Measurements from ENCODE around the gene RTKN2. TPM values are rescaled to one million over a fixed set of nuclear protein-coding genes. Genes with fewer than 3 reads are reported as not detected.

Gene RTKN2
- polyA plus RNA-seq, 1 of the 3 experiments (the other 2 are of a cell fraction), result 1.4 TPM

GRCh38 chr10:62185919-62186692 lies 82.5 kb downstream of the RTKN2 start (continued):
- TF ChIP-seq, protein P1, sequence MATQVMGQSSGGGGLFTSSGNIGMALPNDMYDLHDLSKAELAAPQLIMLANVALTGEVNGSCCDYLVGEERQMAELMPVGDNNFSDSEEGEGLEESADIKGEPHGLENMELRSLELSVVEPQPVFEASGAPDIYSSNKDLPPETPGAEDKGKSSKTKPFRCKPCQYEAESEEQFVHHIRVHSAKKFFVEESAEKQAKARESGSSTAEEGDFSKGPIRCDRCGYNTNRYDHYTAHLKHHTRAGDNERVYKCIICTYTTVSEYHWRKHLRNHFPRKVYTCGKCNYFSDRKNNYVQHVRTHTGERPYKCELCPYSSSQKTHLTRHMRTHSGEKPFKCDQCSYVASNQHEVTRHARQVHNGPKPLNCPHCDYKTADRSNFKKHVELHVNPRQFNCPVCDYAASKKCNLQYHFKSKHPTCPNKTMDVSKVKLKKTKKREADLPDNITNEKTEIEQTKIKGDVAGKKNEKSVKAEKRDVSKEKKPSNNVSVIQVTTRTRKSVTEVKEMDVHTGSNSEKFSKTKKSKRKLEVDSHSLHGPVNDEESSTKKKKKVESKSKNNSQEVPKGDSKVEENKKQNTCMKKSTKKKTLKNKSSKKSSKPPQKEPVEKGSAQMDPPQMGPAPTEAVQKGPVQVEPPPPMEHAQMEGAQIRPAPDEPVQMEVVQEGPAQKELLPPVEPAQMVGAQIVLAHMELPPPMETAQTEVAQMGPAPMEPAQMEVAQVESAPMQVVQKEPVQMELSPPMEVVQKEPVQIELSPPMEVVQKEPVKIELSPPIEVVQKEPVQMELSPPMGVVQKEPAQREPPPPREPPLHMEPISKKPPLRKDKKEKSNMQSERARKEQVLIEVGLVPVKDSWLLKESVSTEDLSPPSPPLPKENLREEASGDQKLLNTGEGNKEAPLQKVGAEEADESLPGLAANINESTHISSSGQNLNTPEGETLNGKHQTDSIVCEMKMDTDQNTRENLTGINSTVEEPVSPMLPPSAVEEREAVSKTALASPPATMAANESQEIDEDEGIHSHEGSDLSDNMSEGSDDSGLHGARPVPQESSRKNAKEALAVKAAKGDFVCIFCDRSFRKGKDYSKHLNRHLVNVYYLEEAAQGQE (IDR thresholded peaks at IDR 0.05; ENCODE audit: low read depth, low read length), result no peak
- TF ChIP-seq FOXM1 (IDR thresholded peaks at IDR 0.05; ENCODE audit: low read depth), result no peak
- TF ChIP-seq JUND (IDR thresholded peaks at IDR 0.05), result no peak
- TF ChIP-seq PBX3 (IDR thresholded peaks at IDR 0.05), result no peak
- TF ChIP-seq, protein P2, sequence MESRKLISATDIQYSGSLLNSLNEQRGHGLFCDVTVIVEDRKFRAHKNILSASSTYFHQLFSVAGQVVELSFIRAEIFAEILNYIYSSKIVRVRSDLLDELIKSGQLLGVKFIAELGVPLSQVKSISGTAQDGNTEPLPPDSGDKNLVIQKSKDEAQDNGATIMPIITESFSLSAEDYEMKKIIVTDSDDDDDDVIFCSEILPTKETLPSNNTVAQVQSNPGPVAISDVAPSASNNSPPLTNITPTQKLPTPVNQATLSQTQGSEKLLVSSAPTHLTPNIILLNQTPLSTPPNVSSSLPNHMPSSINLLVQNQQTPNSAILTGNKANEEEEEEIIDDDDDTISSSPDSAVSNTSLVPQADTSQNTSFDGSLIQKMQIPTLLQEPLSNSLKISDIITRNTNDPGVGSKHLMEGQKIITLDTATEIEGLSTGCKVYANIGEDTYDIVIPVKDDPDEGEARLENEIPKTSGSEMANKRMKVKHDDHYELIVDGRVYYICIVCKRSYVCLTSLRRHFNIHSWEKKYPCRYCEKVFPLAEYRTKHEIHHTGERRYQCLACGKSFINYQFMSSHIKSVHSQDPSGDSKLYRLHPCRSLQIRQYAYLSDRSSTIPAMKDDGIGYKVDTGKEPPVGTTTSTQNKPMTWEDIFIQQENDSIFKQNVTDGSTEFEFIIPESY (IDR thresholded peaks at IDR 0.05; ENCODE audit: borderline replicate concordance, low read depth), result no peak
- no peak for TF ChIP-seq MEF2A (IDR thresholded peaks at IDR 0.05; ENCODE audit: borderline replicate concordance, low read depth)

DNA sequence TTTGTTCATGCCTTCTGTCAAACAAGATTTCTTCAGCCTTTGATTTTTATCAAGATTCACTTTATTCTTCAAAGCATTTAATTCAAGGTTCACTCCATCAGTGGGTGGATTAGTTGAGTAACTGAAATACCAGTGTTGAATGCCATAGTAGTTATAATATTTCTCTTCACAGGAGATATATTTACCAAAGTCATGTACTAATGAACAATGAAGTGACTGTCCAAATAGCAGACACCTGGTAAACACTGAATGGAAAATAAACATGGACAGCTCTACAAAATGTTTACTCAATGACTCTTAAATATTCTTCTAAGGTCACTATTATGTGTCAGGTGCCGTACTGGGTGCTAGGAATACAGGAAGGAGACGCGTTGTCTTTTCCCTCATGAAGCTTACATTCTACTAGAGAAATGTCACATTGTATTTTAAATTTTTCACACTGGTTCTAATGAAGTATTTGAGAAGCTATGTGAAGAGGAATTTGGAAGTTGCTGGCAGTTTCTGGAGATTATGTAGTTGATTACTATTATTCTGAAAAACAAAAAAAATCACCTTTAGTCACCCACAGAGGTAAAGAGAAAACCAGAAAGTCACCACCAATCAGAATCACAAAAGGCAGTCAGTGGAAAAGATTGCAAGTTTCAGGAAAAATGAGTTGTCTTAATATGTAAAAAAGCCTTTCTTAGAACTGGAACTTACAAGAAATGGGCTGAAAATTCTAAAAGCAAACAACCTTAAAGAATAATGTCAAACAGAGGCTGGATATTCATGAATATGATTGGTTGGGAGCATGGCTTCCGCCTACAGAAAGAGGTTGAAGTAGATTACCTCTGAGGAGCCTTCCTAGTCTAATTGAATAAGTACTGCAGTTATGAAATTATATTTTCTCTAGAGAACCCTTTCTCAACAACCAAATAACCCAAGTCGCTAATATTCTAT lies 84.5 kb downstream of the RTKN2 start:
- Histone ChIP-seq H3K9ac (no peak overlapping the region), H3K27ac (ENCODE audit: low read depth in 2 of 2, low read length in 1 of 2) (no peak overlapping the region), H3K9me2 (no peaks in the 10 kb centered on the region), H3F3A (replicated peaks; ENCODE audit: insufficient read depth) (no peaks in the 10 kb centered on the region), H3K36me3 (replicated peaks in 1 of 2; ENCODE audit: control insufficient read depth in 1 of 2, insufficient read depth in 2 of 2, low read length in 1 of 2) (no peaks in the 10 kb centered on the region), H2AFZ (ENCODE audit: low read depth) (no peak overlapping the region; the same call in 1 of the 2 replicates), H4K20me1 (ENCODE audit: insufficient read depth) (no peaks in the 10 kb centered on the region), H3K4me1 (ENCODE audit: control insufficient read depth in 1 of 2, insufficient read depth in 2 of 2, low read depth in 1 of 2, low read length in 1 of 2) (no peaks in the 10 kb centered on the region), H3K79me2 (ENCODE audit: insufficient read depth) (no peaks in the 10 kb centered on the region), H3K9me3 (no peaks in the 10 kb centered on the region), H3K27me3 (ENCODE audit: insufficient read depth) (no peaks in the 10 kb centered on the region), H3K4me3 (ENCODE audit: low read depth in 2 of 2, low read length in 1 of 2) (no peak overlapping the region), H3K4me2 (no peak overlapping the region)
- DNase-seq, result no peak
- ChIA-PET POLR2A (no interaction called here), CTCF (interaction anchor here (1.3 to 1.4 kb wide), 2 partner anchors 61 to 287 kb away, joined by 3 read pairs; no protein-coding TSS in a partner anchor)
- 88% methylated on average over 5 of the region's 5 CpGs for WGBS (ENCODE audit: low lambda C conversion rate)
- TF ChIP-seq NFIC (IDR thresholded peaks at IDR 0.05; ENCODE audit: borderline replicate concordance), result no peak
- TF ChIP-seq TCF12 (IDR thresholded peaks at IDR 0.05), result no peak
- no peak for TF ChIP-seq RAD21 (IDR thresholded peaks at IDR 0.05; ENCODE audit: low read length)
- TF ChIP-seq USF2 (IDR thresholded peaks at IDR 0.05; ENCODE audit: borderline replicate concordance, low read depth, low read length), result no peak
- TF ChIP-seq, protein P3, sequence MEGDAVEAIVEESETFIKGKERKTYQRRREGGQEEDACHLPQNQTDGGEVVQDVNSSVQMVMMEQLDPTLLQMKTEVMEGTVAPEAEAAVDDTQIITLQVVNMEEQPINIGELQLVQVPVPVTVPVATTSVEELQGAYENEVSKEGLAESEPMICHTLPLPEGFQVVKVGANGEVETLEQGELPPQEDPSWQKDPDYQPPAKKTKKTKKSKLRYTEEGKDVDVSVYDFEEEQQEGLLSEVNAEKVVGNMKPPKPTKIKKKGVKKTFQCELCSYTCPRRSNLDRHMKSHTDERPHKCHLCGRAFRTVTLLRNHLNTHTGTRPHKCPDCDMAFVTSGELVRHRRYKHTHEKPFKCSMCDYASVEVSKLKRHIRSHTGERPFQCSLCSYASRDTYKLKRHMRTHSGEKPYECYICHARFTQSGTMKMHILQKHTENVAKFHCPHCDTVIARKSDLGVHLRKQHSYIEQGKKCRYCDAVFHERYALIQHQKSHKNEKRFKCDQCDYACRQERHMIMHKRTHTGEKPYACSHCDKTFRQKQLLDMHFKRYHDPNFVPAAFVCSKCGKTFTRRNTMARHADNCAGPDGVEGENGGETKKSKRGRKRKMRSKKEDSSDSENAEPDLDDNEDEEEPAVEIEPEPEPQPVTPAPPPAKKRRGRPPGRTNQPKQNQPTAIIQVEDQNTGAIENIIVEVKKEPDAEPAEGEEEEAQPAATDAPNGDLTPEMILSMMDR (IDR thresholded peaks at IDR 0.05), result no peak
- TF ChIP-seq SIN3A (IDR thresholded peaks at IDR 0.05; ENCODE audit: borderline replicate concordance, low read depth, low read length), result no peak
- TF ChIP-seq, protein P4, sequence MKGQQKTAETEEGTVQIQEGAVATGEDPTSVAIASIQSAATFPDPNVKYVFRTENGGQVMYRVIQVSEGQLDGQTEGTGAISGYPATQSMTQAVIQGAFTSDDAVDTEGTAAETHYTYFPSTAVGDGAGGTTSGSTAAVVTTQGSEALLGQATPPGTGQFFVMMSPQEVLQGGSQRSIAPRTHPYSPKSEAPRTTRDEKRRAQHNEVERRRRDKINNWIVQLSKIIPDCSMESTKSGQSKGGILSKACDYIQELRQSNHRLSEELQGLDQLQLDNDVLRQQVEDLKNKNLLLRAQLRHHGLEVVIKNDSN (IDR thresholded peaks at IDR 0.05; ENCODE audit: borderline replicate concordance, low read depth), result no peak
- TF ChIP-seq FOXM1 (IDR thresholded peaks at IDR 0.05; ENCODE audit: low read depth), result no peak
- TF ChIP-seq MAX (IDR thresholded peaks at IDR 0.05; ENCODE audit: low read depth), result no peak
- TF ChIP-seq RFX5 (IDR thresholded peaks at IDR 0.05; ENCODE audit: low read length), result no peak
